OCI-LY3 (cell line): ENCODE results near the gene RNF5.

Experiments used
- CTCF ChIP-seq: fragments of 200-600, 300-600 bp; sonication (generic); IDR thresholded peaks from 2 replicates; pipeline ENCODE4 v1.5.1; 2014; ENCODE audit warnings: antibody characterized with exemption, low read length, low read depth
- EZH2phosphoT487 ChIP-seq: fragments of 200-600 bp; shearing (Covaris generic); IDR thresholded peaks from 2 replicates; pipeline ENCODE4 v1.6.1; 2018; ENCODE audit warnings: antibody characterized with exemption, mixed run types, low read depth

GRCh38 chr6:32158052-32158451 lies 20.2 kb upstream of the RNF5 start:
- TF ChIP-seq CTCF, result no peak
- no peak for TF ChIP-seq EZH2phosphoT487
